Fibroblast of villous mesenchyme (primary cell): Measurements from ENCODE around the gene MICU1. TPM values are rescaled to one million over a fixed set of nuclear protein-coding genes. Genes with fewer than 3 reads are reported as not detected.

Source experiments
- DNase-seq: peaks from one replicate; pipeline ENCODE4 v3.0.0-alpha.2; 2010; ENCODE audit warnings: low read depth
- H3K4me3 ChIP-seq: 2 replicates; pipeline ENCODE4 v1.5.1; 2011; ENCODE audit warnings: low read depth, mild to moderate bottlenecking, low read length
- CTCF ChIP-seq: IDR thresholded peaks from 2 replicates; pipeline ENCODE4 v1.5.1; 2012; ENCODE audit warnings: low read depth, mild to moderate bottlenecking, low read length; ENCODE audit not compliant: insufficient read depth
- total RNA-seq: library from RNA; depleted of rRNA; stranded (reverse); fragments of >200 nt; gene quantifications from 2 replicates; pipeline ENCODE4 v1.2.3, GENCODE V29; 2012

The MICU1 gene
- total RNA-seq, 1 donor = 44.0 TPM

GRCh38 chr10:72487116-72487515 lies 138.8 kb downstream of the MICU1 start:
- DNase-seq = no peak
- H3K4me3 ChIP-seq = no peak overlapping the region
- TF ChIP-seq CTCF = no peak

GRCh38 chr10:72485701-72486100 lies 140.2 kb downstream of the MICU1 start:
- no peak overlapping the region for H3K4me3 ChIP-seq
- DNase-seq = no peak
- TF ChIP-seq CTCF = no peak

GRCh38 chr10:72484521-72484920 lies 141.4 kb downstream of the MICU1 start:
- no peak overlapping the region for H3K4me3 ChIP-seq
- no peak for TF ChIP-seq CTCF
- DNase-seq = no peak

DNA sequence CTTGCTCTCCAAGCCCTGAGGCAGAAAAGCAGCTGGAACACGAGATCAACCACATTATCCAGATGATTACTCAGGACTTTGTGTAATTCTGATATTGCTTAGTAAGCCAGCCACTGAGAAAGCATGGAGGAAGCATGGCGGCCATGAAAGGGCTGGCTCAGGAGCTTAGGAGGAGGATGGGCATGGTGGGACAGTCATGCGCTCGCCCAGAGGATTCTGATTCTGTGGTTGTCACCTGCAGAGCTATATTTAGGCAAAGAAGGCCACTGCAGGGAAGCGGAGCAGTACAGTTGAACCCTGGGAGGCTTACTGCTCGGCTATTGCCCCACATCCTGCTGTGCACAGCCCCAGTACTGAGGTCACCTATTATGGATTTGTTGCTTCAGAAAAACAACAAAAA lies 142.4 kb downstream of the MICU1 start:
- no peak for DNase-seq
- H3K4me3 ChIP-seq = no peak overlapping the region
- no peak for TF ChIP-seq CTCF

DNA sequence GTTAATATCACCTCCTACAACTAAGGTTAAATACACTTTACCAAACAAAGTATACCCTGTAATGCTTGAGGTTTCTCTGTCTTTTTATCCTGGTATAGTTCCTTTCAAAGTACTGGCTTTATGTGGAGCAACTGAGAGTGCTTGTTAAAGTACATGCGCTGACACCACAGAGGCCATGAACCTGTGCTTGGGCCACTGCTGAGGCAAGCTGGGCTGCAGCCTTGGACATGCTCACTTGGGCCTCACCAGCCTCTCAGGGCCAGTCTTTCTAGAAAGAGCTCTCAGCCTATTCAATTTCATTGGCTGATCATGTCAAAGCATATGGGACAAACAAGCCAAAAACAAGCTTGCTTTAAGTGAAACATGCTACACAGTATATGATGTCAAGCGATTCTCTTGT lies 145.0 kb downstream of the MICU1 start:
- no peak overlapping the region for H3K4me3 ChIP-seq
- no peak for DNase-seq
- no peak for TF ChIP-seq CTCF

- DNase-seq = no peak
- H3K4me3 ChIP-seq = no peak overlapping the region
- no peak for TF ChIP-seq CTCF
Measured at GRCh38 chr10:72477463-72477862, 148.4 kb downstream of the MICU1 start.

DNA sequence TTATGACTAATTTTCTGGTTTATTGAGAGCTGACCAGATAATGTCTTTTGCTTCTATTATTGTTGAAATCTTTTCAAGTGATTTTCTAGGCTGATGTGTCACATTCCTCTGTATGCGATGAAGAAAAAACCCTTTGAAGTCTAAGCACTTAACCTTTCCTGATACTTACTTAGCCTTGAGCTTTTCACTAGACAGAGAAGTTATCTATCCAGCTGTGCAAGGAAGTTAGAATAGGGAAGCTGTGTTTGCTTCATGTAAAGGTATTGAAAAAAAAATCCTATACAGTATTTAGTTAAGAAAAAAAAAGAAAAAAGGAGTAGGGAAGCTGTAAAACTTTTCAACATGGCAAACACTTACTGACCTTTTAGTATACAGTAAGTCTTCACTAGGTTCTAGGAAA lies 153.6 kb downstream of the MICU1 start:
- no peak for TF ChIP-seq CTCF
- H3K4me3 ChIP-seq = no peak overlapping the region
- no peak for DNase-seq
